22Rv1 (cell line): ENCODE measurements around the gene METTL25.

Experiments used
- CTCF ChIP-seq: fragments of 450-650 bp; IDR thresholded peaks from 2 replicates; pipeline ENCODE4 v1.5.1; 2017; ENCODE audit warnings: mild to moderate bottlenecking
- ZFX ChIP-seq: fragments of 450-650 bp; IDR thresholded peaks from 2 replicates; pipeline ENCODE4 v1.6.1; 2017; ENCODE audit warnings: antibody characterized with exemption, borderline replicate concordance

- TF ChIP-seq CTCF = no peak
- no peak for TF ChIP-seq ZFX
These were observed 146.1 kb downstream of the METTL25 start for GRCh38 chr12:82504409-82504808.
